Measurements from ENCODE around the gene SYF2. TPM values are rescaled to one million over a fixed set of nuclear protein-coding genes. Genes with fewer than 3 reads are reported as not detected.

SYF2 gene
- total RNA-seq, 1 donor from 2014 or later, result 43.5 TPM

- Mint-ChIP-seq H3K4me1 (ENCODE audit: low read depth) (peaks cover under 1% of the 10 kb centered on the region), H3K4me3 (ENCODE audit: low read depth) (no peak overlapping the region), H3K9me3 (ENCODE audit: low read depth) (peaks cover 12% of the 10 kb centered on the region), H3K27me3 (peaks cover under 1% of the 10 kb centered on the region), H3K36me3 (ENCODE audit: insufficient read depth) (peaks cover 2% of the 10 kb centered on the region), H3K27ac (no peak overlapping the region)
- no peak for DNase-seq (ENCODE audit: low spot score, unreplicated experiment)
- TF ChIP-seq CTCF (IDR thresholded peaks at IDR 0.05; ENCODE audit: unreplicated experiment), result no peak
These were observed 51.3 kb downstream of the SYF2 start for GRCh38 chr1:25180996-25181395.

- Mint-ChIP-seq H3K4me3 (ENCODE audit: low read depth) (no peak overlapping the region), H3K9me3 (ENCODE audit: low read depth) (peaks cover 14% of the 10 kb centered on the region), H3K36me3 (ENCODE audit: insufficient read depth) (peaks cover 2% of the 10 kb centered on the region), H3K4me1 (ENCODE audit: low read depth) (peaks cover 13% of the 10 kb centered on the region), H3K27ac (peak overlapping the region; percentile 42), H3K27me3 (no peaks in the 10 kb centered on the region)
- TF ChIP-seq CTCF (IDR thresholded peaks at IDR 0.05; ENCODE audit: unreplicated experiment), result no peak
- no peak for DNase-seq (ENCODE audit: low spot score, unreplicated experiment)
These were observed 53.3 kb downstream of the SYF2 start for GRCh38 chr1:25178917-25179561.

- TF ChIP-seq CTCF (IDR thresholded peaks at IDR 0.05; ENCODE audit: unreplicated experiment), result no peak
- no peak for DNase-seq (ENCODE audit: low spot score, unreplicated experiment)
- Mint-ChIP-seq H3K4me3 (ENCODE audit: low read depth) (no peak overlapping the region), H3K27me3 (no peaks in the 10 kb centered on the region), H3K27ac (peak overlapping the region; percentile 98), H3K4me1 (ENCODE audit: low read depth) (peaks cover 36% of the 10 kb centered on the region), H3K9me3 (ENCODE audit: low read depth) (peaks cover 17% of the 10 kb centered on the region), H3K36me3 (ENCODE audit: insufficient read depth) (peaks cover 2% of the 10 kb centered on the region)
These were observed 57.3 kb downstream of the SYF2 start for GRCh38 chr1:25174730-25175612.

GRCh38 chr1:25174363-25174729 is 58.0 kb downstream of the SYF2 start:
- no peak for TF ChIP-seq CTCF (IDR thresholded peaks at IDR 0.05; ENCODE audit: unreplicated experiment)
- H3K27me3 Mint-ChIP-seq, result no peaks in the 10 kb centered on the region
- no peak for DNase-seq (ENCODE audit: low spot score, unreplicated experiment)
- H3K9me3 Mint-ChIP-seq (ENCODE audit: low read depth), result peaks cover 17% of the 10 kb centered on the region
- H3K4me1 Mint-ChIP-seq (ENCODE audit: low read depth), result peaks cover 41% of the 10 kb centered on the region
- H3K27ac Mint-ChIP-seq, result peak overlapping the region; percentile 98
- peaks cover 2% of the 10 kb centered on the region for H3K36me3 Mint-ChIP-seq (ENCODE audit: insufficient read depth)
- peak overlapping the region; percentile 19 for H3K4me3 Mint-ChIP-seq (ENCODE audit: low read depth)

- H3K27ac Mint-ChIP-seq, result peak overlapping the region; percentile 98
- H3K36me3 Mint-ChIP-seq (ENCODE audit: insufficient read depth), result peaks cover 2% of the 10 kb centered on the region
- no peak for TF ChIP-seq CTCF (IDR thresholded peaks at IDR 0.05; ENCODE audit: unreplicated experiment)
- H3K4me1 Mint-ChIP-seq (ENCODE audit: low read depth), result peaks cover 46% of the 10 kb centered on the region
- H3K9me3 Mint-ChIP-seq (ENCODE audit: low read depth), result peaks cover 17% of the 10 kb centered on the region
- no peaks in the 10 kb centered on the region for H3K27me3 Mint-ChIP-seq
- peak overlapping the region; percentile 14 for H3K4me3 Mint-ChIP-seq (ENCODE audit: low read depth)
- DNase-seq (ENCODE audit: low spot score, unreplicated experiment), result no peak
These were observed 58.4 kb downstream of the SYF2 start for GRCh38 chr1:25173809-25174340.

All from progenitor cell of endocrine pancreas (in vitro differentiated cells).